Stimulated activated CD4-positive, alpha-beta T cell treated with anti-CD3 and anti-CD28 coated beads, Interleukin-1b, Interleukin-23, amount 100 ng/mL, for 4 hours (primary cell): ENCODE data around the gene ASTN1.
"Not testable (repeated sequence)": the region's sequence is repeated elsewhere in the genome, so short reads cannot be mapped to it uniquely, and the experiment has no call there.

Experiments used
- DNase-seq, 2 donors: peaks; one replicate each; pipeline ENCODE4 v3.0.0-alpha.2; 2020; ENCODE audit warnings: low read depth in 2 of 2

The ASTN1 gene

GRCh38 chr1:177106614-177107365, 57.7 kb downstream of the ASTN1 start:
- no peak for DNase-seq

- no peak for DNase-seq
Observed at GRCh38 chr1:177106196-177106595, 58.3 kb downstream of the ASTN1 start.

- no peak for DNase-seq
Observed at GRCh38 chr1:177103005-177103852, 61.3 kb downstream of the ASTN1 start.

GRCh38 chr1:177092001-177092400, 72.5 kb downstream of the ASTN1 start:
- no peak for DNase-seq

- DNase-seq: no peak
Observed at GRCh38 chr1:177091040-177091439, 73.5 kb downstream of the ASTN1 start.

- DNase-seq: no peak
Observed at GRCh38 chr1:177088966-177089365, 75.5 kb downstream of the ASTN1 start.

- no peak for DNase-seq
Observed at GRCh38 chr1:177082855-177083693, 81.4 kb downstream of the ASTN1 start.

- no peak for DNase-seq
Observed at GRCh38 chr1:177080564-177080963, 83.9 kb downstream of the ASTN1 start.

GRCh38 chr1:177077734-177078499, 86.6 kb downstream of the ASTN1 start:
- DNase-seq: no peak

GRCh38 chr1:177077006-177077405, 87.5 kb downstream of the ASTN1 start:
- DNase-seq: no peak

GRCh38 chr1:177074811-177075210, 89.7 kb downstream of the ASTN1 start:
- not testable (repeated sequence) for DNase-seq

- DNase-seq: no peak
Observed at GRCh38 chr1:177069490-177069889, 95.0 kb downstream of the ASTN1 start.

GRCh38 chr1:177067752-177068410, 96.6 kb downstream of the ASTN1 start:
- no peak for DNase-seq

GRCh38 chr1:177065430-177065829, 99.1 kb downstream of the ASTN1 start:
- no peak for DNase-seq

GRCh38 chr1:177063648-177064047, 100.9 kb downstream of the ASTN1 start:
- DNase-seq: no peak

- no peak for DNase-seq
Observed at GRCh38 chr1:177054542-177054941, 110.0 kb downstream of the ASTN1 start.

- DNase-seq: no peak
Observed at GRCh38 chr1:177053648-177054047, 110.9 kb downstream of the ASTN1 start.

GRCh38 chr1:177048314-177049069, 116.0 kb downstream of the ASTN1 start:
- no peak for DNase-seq

- DNase-seq: no peak
Observed at GRCh38 chr1:177045151-177045550, 119.4 kb downstream of the ASTN1 start.

- DNase-seq: no peak
Observed at GRCh38 chr1:177044390-177044789, 120.1 kb downstream of the ASTN1 start.
